GM04503 (cell line): Measurements from ENCODE around the gene PDE3A.
"Not testable (repeated sequence)": the region's sequence is repeated elsewhere in the genome, so short reads cannot be mapped to it uniquely, and the experiment has no call there.

Source experiments
- DNase-seq: peaks from one replicate; pipeline ENCODE4 v3.0.0-alpha.2; 2012; ENCODE audit warnings: low read depth

Gene PDE3A

GRCh38 chr12:20552586-20552985, 184.2 kb downstream of the PDE3A start:
- DNase-seq, result not testable (repeated sequence)

- no peak for DNase-seq
Measured at GRCh38 chr12:20555015-20555414, 186.7 kb downstream of the PDE3A start.

- DNase-seq, result no peak
Measured at GRCh38 chr12:20555771-20556170, 187.4 kb downstream of the PDE3A start.

GRCh38 chr12:20557096-20557495, 188.8 kb downstream of the PDE3A start:
- no peak for DNase-seq

GRCh38 chr12:20560935-20561334, 192.6 kb downstream of the PDE3A start:
- no peak for DNase-seq

- DNase-seq, result no peak
Measured at GRCh38 chr12:20561871-20562270, 193.5 kb downstream of the PDE3A start.

- no peak for DNase-seq
Measured at GRCh38 chr12:20567413-20567812, 199.1 kb downstream of the PDE3A start.

- DNase-seq, result no peak
Measured at GRCh38 chr12:20572451-20572850, 204.1 kb downstream of the PDE3A start.

- no peak for DNase-seq
Measured at GRCh38 chr12:20576528-20576927, 208.2 kb downstream of the PDE3A start.

- DNase-seq, result no peak
Measured at GRCh38 chr12:20577054-20577453, 208.7 kb downstream of the PDE3A start.

- no peak for DNase-seq
Measured at GRCh38 chr12:20578142-20578541, 209.8 kb downstream of the PDE3A start.

- DNase-seq, result no peak
Measured at GRCh38 chr12:20585055-20585625, 216.8 kb downstream of the PDE3A start.

- DNase-seq, result no peak
Measured at GRCh38 chr12:20585913-20586312, 217.6 kb downstream of the PDE3A start.

- DNase-seq, result no peak
Measured at GRCh38 chr12:20588042-20588441, 219.7 kb downstream of the PDE3A start.

GRCh38 chr12:20590570-20590969, 222.2 kb downstream of the PDE3A start:
- DNase-seq, result no peak

GRCh38 chr12:20592556-20592955, 224.2 kb downstream of the PDE3A start:
- DNase-seq, result no peak

- DNase-seq, result no peak
Measured at GRCh38 chr12:20593611-20594010, 225.3 kb downstream of the PDE3A start.

- no peak for DNase-seq
Measured at GRCh38 chr12:20596061-20596460, 227.7 kb downstream of the PDE3A start.

GRCh38 chr12:20599757-20600156, 231.4 kb downstream of the PDE3A start:
- DNase-seq, result no peak

- no peak for DNase-seq
Measured at GRCh38 chr12:20601668-20602280, 233.4 kb downstream of the PDE3A start.

GRCh38 chr12:20602641-20603391, 234.5 kb downstream of the PDE3A start:
- no peak for DNase-seq

GRCh38 chr12:20604408-20605067, 236.2 kb downstream of the PDE3A start:
- no peak for DNase-seq

- DNase-seq, result not testable (repeated sequence)
Measured at GRCh38 chr12:20615020-20615419, 246.7 kb downstream of the PDE3A start.
